Measurements from ENCODE around the gene MYCBPAP. TPM values are rescaled to one million over a fixed set of nuclear protein-coding genes. Genes with fewer than 3 reads are reported as not detected.
A peak's percentile ranks its signal among the peaks of the same experiment; 100 is the strongest.

The MYCBPAP gene
- total RNA-seq, 1 experiment from 2014 or later, result 0.52 TPM

GRCh38 chr17:50548831-50549230 lies 40.6 kb downstream of the MYCBPAP start:
- TF ChIP-seq CTCF (IDR thresholded peaks at IDR 0.05; ENCODE audit: unreplicated experiment), result no peak
- DNase-seq, result no peak
- Mint-ChIP-seq H3K27ac (ENCODE audit: unreplicated experiment) (no peak overlapping the region), H3K4me3 (ENCODE audit: low read depth, unreplicated experiment) (no peak overlapping the region), H3K9me3 (ENCODE audit: low read depth, unreplicated experiment) (no peaks in the 10 kb centered on the region), H3K4me1 (ENCODE audit: low read depth, unreplicated experiment) (peaks cover 18% of the 10 kb centered on the region), H3K27me3 (ENCODE audit: unreplicated experiment) (no peaks in the 10 kb centered on the region), H3K36me3 (ENCODE audit: insufficient read depth, unreplicated experiment) (peaks cover 17% of the 10 kb centered on the region)
- no TSS peak for BruUV-seq (replicated peaks)
- intact Hi-C loops (cut with micrococcal nuclease; ENCODE audit: unreplicated experiment), result loop anchor here (10.0 kb wide), 1 partner anchor 406 kb away; no protein-coding TSS in a partner anchor
- CTCF ChIA-PET, result no interaction called here

GRCh38 chr17:50549256-50549941 lies 41.2 kb downstream of the MYCBPAP start:
- Mint-ChIP-seq H3K9me3 (ENCODE audit: low read depth, unreplicated experiment) (no peaks in the 10 kb centered on the region), H3K36me3 (ENCODE audit: insufficient read depth, unreplicated experiment) (peaks cover 12% of the 10 kb centered on the region), H3K4me1 (ENCODE audit: low read depth, unreplicated experiment) (peaks cover 13% of the 10 kb centered on the region), H3K4me3 (ENCODE audit: low read depth, unreplicated experiment) (no peak overlapping the region), H3K27me3 (ENCODE audit: unreplicated experiment) (no peaks in the 10 kb centered on the region), H3K27ac (ENCODE audit: unreplicated experiment) (no peak overlapping the region)
- intact Hi-C loops (cut with micrococcal nuclease; ENCODE audit: unreplicated experiment), result loop anchor here (10.0 kb wide), 1 partner anchor 405 kb away; no protein-coding TSS in a partner anchor
- no peak for DNase-seq
- no TSS peak for BruUV-seq (replicated peaks)
- CTCF ChIA-PET, result interaction anchor here (0.6 to 1.0 kb wide), 2 partner anchors 19 to 87 kb away, joined by 3 to 4 read pairs; no protein-coding TSS in a partner anchor
- TF ChIP-seq CTCF (IDR thresholded peaks at IDR 0.05; ENCODE audit: unreplicated experiment), result no peak

GRCh38 chr17:50549969-50550368 lies 41.7 kb downstream of the MYCBPAP start:
- no peak overlapping the region for H3K27ac Mint-ChIP-seq (ENCODE audit: unreplicated experiment)
- intact Hi-C loops (cut with micrococcal nuclease; ENCODE audit: unreplicated experiment), result loop anchor here (10.0 kb wide), 1 partner anchor 405 kb away; no protein-coding TSS in a partner anchor
- TF ChIP-seq CTCF (IDR thresholded peaks at IDR 0.05; ENCODE audit: unreplicated experiment), result no peak
- no peak for DNase-seq
- no TSS peak for BruUV-seq (replicated peaks)
- no peak overlapping the region for H3K4me3 Mint-ChIP-seq (ENCODE audit: low read depth, unreplicated experiment)
- CTCF ChIA-PET, result interaction anchor here (1.0 to 1.5 kb wide), 4 partner anchors 19 to 169 kb away, joined by 3 to 30 read pairs (median 12); partner anchors contain the start of gene LUC7L3
- peaks cover 7% of the 10 kb centered on the region for H3K4me1 Mint-ChIP-seq (ENCODE audit: low read depth, unreplicated experiment)
- no peaks in the 10 kb centered on the region for H3K9me3 Mint-ChIP-seq (ENCODE audit: low read depth, unreplicated experiment)
- H3K27me3 Mint-ChIP-seq (ENCODE audit: unreplicated experiment), result no peaks in the 10 kb centered on the region
- H3K36me3 Mint-ChIP-seq (ENCODE audit: insufficient read depth, unreplicated experiment), result peaks cover 8% of the 10 kb centered on the region

GRCh38 chr17:50550661-50551432 lies 42.6 kb downstream of the MYCBPAP start:
- peak; percentile 88 for DNase-seq
- intact Hi-C loops (cut with micrococcal nuclease; ENCODE audit: unreplicated experiment), result no loop called here
- H3K36me3 Mint-ChIP-seq (ENCODE audit: insufficient read depth, unreplicated experiment), result peaks cover 8% of the 10 kb centered on the region
- H3K4me1 Mint-ChIP-seq (ENCODE audit: low read depth, unreplicated experiment), result no peaks in the 10 kb centered on the region
- TF ChIP-seq CTCF (IDR thresholded peaks at IDR 0.05; ENCODE audit: unreplicated experiment), result peak; percentile 77
- CTCF ChIA-PET, result interaction anchor here (0.6 to 1.5 kb wide), 17 partner anchors 8 to 255 kb away, joined by 3 to 30 read pairs (median 6); partner anchors contain the start of genes CACNA1G and LUC7L3
- no peak overlapping the region for H3K27ac Mint-ChIP-seq (ENCODE audit: unreplicated experiment)
- H3K27me3 Mint-ChIP-seq (ENCODE audit: unreplicated experiment), result no peaks in the 10 kb centered on the region
- H3K9me3 Mint-ChIP-seq (ENCODE audit: low read depth, unreplicated experiment), result no peaks in the 10 kb centered on the region
- BruUV-seq (replicated peaks), result no TSS peak
- H3K4me3 Mint-ChIP-seq (ENCODE audit: low read depth, unreplicated experiment), result no peak overlapping the region
